ENCODE data around the gene GCNT1. TPM values are rescaled to one million over a fixed set of nuclear protein-coding genes. Genes with fewer than 3 reads are reported as not detected.
"Not testable (repeated sequence)": the region's sequence is repeated elsewhere in the genome, so short reads cannot be mapped to it uniquely, and the experiment has no call there.

Gene GCNT1
- total and polyA plus RNA-seq, 2 experiments from 2014 or later = 0.22 to 0.66 TPM

DNA sequence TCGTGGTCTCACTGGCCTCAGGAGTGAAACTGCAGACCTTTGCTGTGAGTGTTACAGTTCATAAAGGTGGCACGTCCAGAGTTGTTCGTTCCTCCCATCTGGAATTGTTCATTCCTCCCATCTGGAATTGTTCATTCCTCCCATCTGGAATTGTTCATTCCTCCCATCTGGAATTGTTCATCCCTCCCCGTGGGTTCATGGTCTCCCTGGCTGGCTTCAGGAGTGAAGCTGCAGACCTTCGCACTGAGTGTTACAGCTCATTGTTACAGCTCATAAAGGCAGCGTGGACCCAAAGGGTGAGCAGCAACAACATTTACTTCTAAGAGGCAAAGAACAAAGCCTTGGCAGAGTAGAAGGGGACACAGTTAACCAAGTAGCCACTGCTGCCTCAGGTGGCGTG lies 69.1 kb downstream of the GCNT1 start:
- H3K36me3 ChIP-seq = no peaks in the 10 kb centered on the region
- no peaks in the 10 kb centered on the region for H3K9me3 ChIP-seq (ENCODE audit: low read depth)
- TF ChIP-seq CTCF (IDR thresholded peaks at IDR 0.05; ENCODE audit: low read depth, low read length) = no peak
- no peaks in the 10 kb centered on the region for H3K4me1 ChIP-seq (ENCODE audit: low read depth)
- no peaks in the 10 kb centered on the region for H3K27me3 ChIP-seq
- H3K27ac ChIP-seq = no peak overlapping the region
- H3K4me3 ChIP-seq = no peak overlapping the region
- DNase-seq (ENCODE audit: low read depth in 1 of 2, low spot score in 1 of 2) = no peak

DNA sequence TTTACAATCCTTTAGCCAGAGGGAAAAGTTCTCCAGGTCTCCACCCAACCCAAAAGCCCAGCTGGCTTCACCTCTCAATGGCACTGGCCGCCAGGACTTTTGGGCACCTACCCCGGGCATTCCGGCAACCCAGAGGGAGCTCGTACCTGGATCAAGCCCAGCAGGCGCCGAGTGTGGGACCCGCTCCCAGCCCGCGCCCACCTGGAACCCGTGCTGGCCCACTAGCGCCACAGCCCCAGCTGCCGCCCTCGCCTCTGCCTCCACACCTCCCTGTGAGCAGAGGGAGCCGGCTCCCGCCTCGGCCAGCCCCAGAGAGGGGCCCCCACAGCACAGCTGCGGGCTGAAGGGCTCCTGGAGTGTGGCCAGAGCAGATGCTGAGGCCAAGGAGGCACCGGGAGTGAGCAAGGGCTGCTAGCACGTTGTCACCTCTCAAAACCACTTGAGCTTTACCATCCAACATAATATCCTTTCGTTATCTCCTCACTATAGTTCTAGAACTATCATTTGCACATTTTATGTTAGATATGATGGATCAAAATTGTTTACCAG lies 69.7 kb downstream of the GCNT1 start:
- no peak overlapping the region for H3K4me3 ChIP-seq
- DNase-seq (ENCODE audit: low read depth in 1 of 2, low spot score in 1 of 2) = no peak
- TF ChIP-seq CTCF (IDR thresholded peaks at IDR 0.05; ENCODE audit: low read depth, low read length) = no peak
- no peaks in the 10 kb centered on the region for H3K36me3 ChIP-seq
- no peaks in the 10 kb centered on the region for H3K27me3 ChIP-seq
- H3K27ac ChIP-seq = no peak overlapping the region
- H3K4me1 ChIP-seq (ENCODE audit: low read depth) = no peaks in the 10 kb centered on the region
- H3K9me3 ChIP-seq (ENCODE audit: low read depth) = no peaks in the 10 kb centered on the region

DNA sequence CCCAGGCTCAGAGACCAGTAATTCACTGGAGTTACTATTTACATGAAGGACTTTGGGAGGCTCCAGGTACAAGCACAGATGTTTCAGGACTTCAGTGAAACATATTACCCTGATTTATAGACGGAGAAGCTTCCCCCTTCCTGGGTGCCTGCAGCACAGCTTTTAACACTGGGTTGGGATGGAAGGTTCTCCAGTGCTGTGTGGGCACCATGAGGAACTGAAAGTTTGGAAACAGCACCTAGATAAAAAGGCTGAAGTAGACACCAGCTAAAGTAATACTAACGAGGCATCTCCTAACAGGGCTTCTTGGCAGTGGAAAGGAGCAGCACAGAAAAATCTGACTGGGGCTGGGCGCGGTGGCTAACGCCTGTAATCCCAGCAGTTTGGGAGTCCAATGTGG lies 70.7 kb downstream of the GCNT1 start:
- no peak for DNase-seq (ENCODE audit: low read depth in 1 of 2, low spot score in 1 of 2)
- Histone ChIP-seq H3K4me1 (ENCODE audit: low read depth) (no peaks in the 10 kb centered on the region), H3K27ac (no peak overlapping the region), H3K9me3 (ENCODE audit: low read depth) (no peaks in the 10 kb centered on the region), H3K4me3 (no peak overlapping the region), H3K27me3 (no peaks in the 10 kb centered on the region), H3K36me3 (no peaks in the 10 kb centered on the region)
- no peak for TF ChIP-seq CTCF (IDR thresholded peaks at IDR 0.05; ENCODE audit: low read depth, low read length)

- Histone ChIP-seq H3K4me3 (no peak overlapping the region), H3K27me3 (no peaks in the 10 kb centered on the region), H3K27ac (no peak overlapping the region), H3K4me1 (ENCODE audit: low read depth) (no peaks in the 10 kb centered on the region), H3K9me3 (ENCODE audit: low read depth) (no peaks in the 10 kb centered on the region), H3K36me3 (no peaks in the 10 kb centered on the region)
- no peak for TF ChIP-seq CTCF (IDR thresholded peaks at IDR 0.05; ENCODE audit: low read depth, low read length)
- DNase-seq (ENCODE audit: low read depth in 1 of 2, low spot score in 1 of 2) = peak in 1 of 2 donors; percentile 48
Observed at GRCh38 chr9:76530458-76531110, 71.6 kb downstream of the GCNT1 start.

DNA sequence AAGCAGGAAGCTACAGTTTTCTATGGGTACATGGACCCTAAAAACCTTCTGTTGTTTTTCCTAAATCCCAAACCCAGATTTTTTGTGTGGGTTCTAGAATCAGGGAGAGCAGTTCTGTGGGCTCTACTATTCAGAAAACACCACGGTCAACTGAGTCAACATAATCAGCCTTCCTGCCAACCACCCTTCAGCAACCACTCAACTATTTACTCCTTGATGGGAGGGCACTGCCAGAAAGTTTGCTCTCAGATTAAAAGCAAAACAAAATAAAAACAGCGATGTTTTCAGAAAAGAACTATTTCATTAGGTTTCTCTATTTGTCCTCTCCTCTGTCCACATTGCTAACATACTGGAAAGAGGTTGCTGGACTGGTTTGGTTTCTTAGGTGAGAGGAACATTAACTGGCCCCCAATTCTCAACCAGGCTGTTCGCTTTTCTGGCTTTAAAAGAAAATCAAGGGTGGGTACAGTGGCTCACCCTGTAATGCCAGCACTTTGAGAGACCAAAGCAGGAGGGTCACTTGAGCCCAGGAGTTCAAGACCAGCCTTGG lies 72.3 kb downstream of the GCNT1 start:
- no peak overlapping the region for H3K4me3 ChIP-seq
- H3K9me3 ChIP-seq (ENCODE audit: low read depth) = no peaks in the 10 kb centered on the region
- no peaks in the 10 kb centered on the region for H3K27me3 ChIP-seq
- H3K4me1 ChIP-seq (ENCODE audit: low read depth) = no peaks in the 10 kb centered on the region
- H3K27ac ChIP-seq = no peak overlapping the region
- DNase-seq (ENCODE audit: low read depth in 1 of 2, low spot score in 1 of 2) = no peak
- no peak for TF ChIP-seq CTCF (IDR thresholded peaks at IDR 0.05; ENCODE audit: low read depth, low read length)
- H3K36me3 ChIP-seq = no peaks in the 10 kb centered on the region

GRCh38 chr9:76532877-76533276 lies 73.9 kb downstream of the GCNT1 start:
- not testable (repeated sequence) for H3K27ac ChIP-seq; H3K36me3 ChIP-seq; H3K9me3 ChIP-seq (ENCODE audit: low read depth); H3K27me3 ChIP-seq; H3K4me1 ChIP-seq (ENCODE audit: low read depth); H3K4me3 ChIP-seq
- peak in 1 of 2 donors; percentile 20 for DNase-seq (ENCODE audit: low read depth in 1 of 2, low spot score in 1 of 2)

All from cardiac muscle cell (in vitro differentiated cells and primary cell).